ENCODE results near the gene MPRIP.

The MPRIP gene

GRCh38 chr17:17114592-17115225 lies 72.5 kb downstream of the MPRIP start:
- peak in 1 of 2 donors; percentile 28 for DNase-seq (ENCODE audit: low read depth in 2 of 2)

GRCh38 chr17:17115620-17116019 lies 73.4 kb downstream of the MPRIP start:
- DNase-seq (ENCODE audit: low read depth in 2 of 2), result no peak
- TF ChIP-seq CTCF (IDR thresholded peaks at IDR 0.05; ENCODE audit: low read depth, low read length), result no peak

More at GRCh38 chr17:17114592-17115225, 72.5 kb downstream of the MPRIP start:
- H3K4me3 ChIP-seq (replicated peaks in 1 of 2; ENCODE audit: low read depth in 2 of 2, low read length in 2 of 2), result no peak overlapping the region
- no peak for TF ChIP-seq CTCF (IDR thresholded peaks at IDR 0.05; ENCODE audit: low read depth, low read length)

GRCh38 chr17:17116406-17116805 lies 74.1 kb downstream of the MPRIP start:
- no peak for DNase-seq (ENCODE audit: low read depth in 2 of 2)
- no peak overlapping the region for H3K4me3 ChIP-seq (replicated peaks in 1 of 2; ENCODE audit: low read depth in 2 of 2, low read length in 2 of 2)
- TF ChIP-seq CTCF (IDR thresholded peaks at IDR 0.05; ENCODE audit: low read depth, low read length), result no peak

More at GRCh38 chr17:17115620-17116019, 73.4 kb downstream of the MPRIP start:
- H3K4me3 ChIP-seq (replicated peaks in 1 of 2; ENCODE audit: low read depth in 2 of 2, low read length in 2 of 2), result no peak overlapping the region

- no peak for DNase-seq (ENCODE audit: low read depth in 2 of 2)
- no peak for TF ChIP-seq CTCF (IDR thresholded peaks at IDR 0.05; ENCODE audit: low read depth, low read length)
- H3K4me3 ChIP-seq (replicated peaks in 1 of 2; ENCODE audit: low read depth in 2 of 2, low read length in 2 of 2), result no peak overlapping the region
Observed at GRCh38 chr17:17117923-17118322, 75.7 kb downstream of the MPRIP start.

- no peak for TF ChIP-seq CTCF (IDR thresholded peaks at IDR 0.05; ENCODE audit: low read depth, low read length)
- DNase-seq (ENCODE audit: low read depth in 2 of 2), result no peak
Observed at GRCh38 chr17:17118399-17118798, 76.1 kb downstream of the MPRIP start.

GRCh38 chr17:17119106-17119505 lies 76.8 kb downstream of the MPRIP start:
- no peak overlapping the region for H3K4me3 ChIP-seq (replicated peaks in 1 of 2; ENCODE audit: low read depth in 2 of 2, low read length in 2 of 2)
- TF ChIP-seq CTCF (IDR thresholded peaks at IDR 0.05; ENCODE audit: low read depth, low read length), result no peak
- DNase-seq (ENCODE audit: low read depth in 2 of 2), result no peak

More at GRCh38 chr17:17118399-17118798, 76.1 kb downstream of the MPRIP start:
- H3K4me3 ChIP-seq (replicated peaks in 1 of 2; ENCODE audit: low read depth in 2 of 2, low read length in 2 of 2), result no peak overlapping the region

DNA sequence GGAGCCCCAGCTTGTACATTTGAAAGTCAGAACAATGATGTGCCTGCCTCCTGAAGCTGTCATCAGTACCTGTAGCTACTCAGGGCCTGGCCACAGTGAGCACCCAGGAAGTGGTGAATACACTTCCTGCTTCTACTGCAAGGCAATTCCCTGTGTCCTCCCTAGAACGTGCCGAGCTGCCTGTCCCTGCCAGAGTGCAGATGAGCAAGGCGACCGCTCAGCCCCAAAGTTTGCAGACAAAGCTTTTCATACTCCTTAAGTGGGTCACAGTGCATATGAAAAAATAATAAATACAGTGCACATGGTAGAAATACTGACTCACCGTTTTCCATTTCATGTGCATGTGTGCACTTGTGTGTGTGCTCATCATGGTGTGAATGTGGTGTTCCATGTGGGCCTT lies 77.3 kb downstream of the MPRIP start:
- TF ChIP-seq CTCF (IDR thresholded peaks at IDR 0.05; ENCODE audit: low read depth, low read length), result no peak
- H3K4me3 ChIP-seq (replicated peaks in 1 of 2; ENCODE audit: low read depth in 2 of 2, low read length in 2 of 2), result no peak overlapping the region
- peak; percentile 31 to 62 for DNase-seq (ENCODE audit: low read depth in 2 of 2)

Data from cardiac fibroblast (primary cell).